ENCODE results near the gene CYP19A1.

Gene CYP19A1

DNA sequence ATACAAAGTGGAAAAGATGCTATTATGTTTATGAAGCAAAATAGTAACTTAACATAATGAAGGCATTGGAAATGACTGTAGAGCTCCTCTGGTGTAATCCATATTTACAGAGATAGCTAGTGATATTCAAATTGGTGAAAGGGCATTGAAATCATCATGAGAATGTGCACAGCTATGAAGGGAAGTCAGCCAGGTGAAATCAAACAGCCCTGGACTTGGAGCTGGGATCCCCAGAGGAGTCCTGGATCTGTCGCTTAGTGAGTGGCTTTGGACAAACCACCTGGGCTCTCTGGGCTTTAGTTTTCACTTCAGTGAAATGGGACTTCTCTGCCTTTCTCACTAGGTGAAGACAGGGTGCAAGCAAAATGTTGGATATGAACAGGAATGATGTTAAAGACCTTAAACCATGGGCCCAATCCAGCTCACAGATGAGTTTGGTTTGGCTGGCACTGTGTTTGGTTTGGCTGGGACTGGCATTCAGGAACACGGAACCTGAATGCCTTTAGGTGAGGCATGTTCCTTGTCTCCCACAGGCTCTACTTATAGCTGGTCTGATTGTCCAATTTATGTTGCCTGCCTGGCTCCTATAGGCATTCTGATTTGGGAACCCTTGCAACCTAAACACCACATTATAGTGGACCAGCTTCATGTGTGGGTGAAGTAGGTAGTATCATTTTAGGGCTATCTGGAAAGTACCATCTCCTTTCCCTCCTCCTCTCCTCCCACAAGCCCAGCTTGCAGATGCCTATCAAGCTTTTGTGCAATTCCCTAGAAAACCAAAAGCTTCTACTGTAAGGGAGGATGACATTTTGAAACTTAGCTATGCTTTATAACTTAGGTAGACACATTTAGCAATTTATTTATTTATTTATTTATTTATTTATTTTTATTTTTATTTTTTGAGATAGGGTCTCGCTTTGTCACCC, 133.1 kb downstream of the CYP19A1 start:
- no peaks in the 10 kb centered on the region for H3K4me1 ChIP-seq (ENCODE audit: low read depth, poor library complexity, severe bottlenecking)
- H3K36me3 ChIP-seq (ENCODE audit: insufficient read depth): no peaks in the 10 kb centered on the region
- H4K20me1 ChIP-seq (ENCODE audit: insufficient read depth): no peaks in the 10 kb centered on the region
- no peak overlapping the region for H3K9ac ChIP-seq
- no peak overlapping the region for H3K4me3 ChIP-seq (IDR thresholded peaks at IDR 0.05; ENCODE audit: insufficient read depth, low read depth, low read length)
- TF ChIP-seq, protein P1, sequence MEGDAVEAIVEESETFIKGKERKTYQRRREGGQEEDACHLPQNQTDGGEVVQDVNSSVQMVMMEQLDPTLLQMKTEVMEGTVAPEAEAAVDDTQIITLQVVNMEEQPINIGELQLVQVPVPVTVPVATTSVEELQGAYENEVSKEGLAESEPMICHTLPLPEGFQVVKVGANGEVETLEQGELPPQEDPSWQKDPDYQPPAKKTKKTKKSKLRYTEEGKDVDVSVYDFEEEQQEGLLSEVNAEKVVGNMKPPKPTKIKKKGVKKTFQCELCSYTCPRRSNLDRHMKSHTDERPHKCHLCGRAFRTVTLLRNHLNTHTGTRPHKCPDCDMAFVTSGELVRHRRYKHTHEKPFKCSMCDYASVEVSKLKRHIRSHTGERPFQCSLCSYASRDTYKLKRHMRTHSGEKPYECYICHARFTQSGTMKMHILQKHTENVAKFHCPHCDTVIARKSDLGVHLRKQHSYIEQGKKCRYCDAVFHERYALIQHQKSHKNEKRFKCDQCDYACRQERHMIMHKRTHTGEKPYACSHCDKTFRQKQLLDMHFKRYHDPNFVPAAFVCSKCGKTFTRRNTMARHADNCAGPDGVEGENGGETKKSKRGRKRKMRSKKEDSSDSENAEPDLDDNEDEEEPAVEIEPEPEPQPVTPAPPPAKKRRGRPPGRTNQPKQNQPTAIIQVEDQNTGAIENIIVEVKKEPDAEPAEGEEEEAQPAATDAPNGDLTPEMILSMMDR (conservative IDR thresholded peaks at IDR 0.05; ENCODE audit: low read depth, low read length): no peak
- no peak overlapping the region for H3K4me2 ChIP-seq
- H3K79me2 ChIP-seq (ENCODE audit: insufficient read depth, low read depth): no peaks in the 10 kb centered on the region
- no peaks in the 10 kb centered on the region for H3K27me3 ChIP-seq (ENCODE audit: insufficient read depth, low read depth)
- no peak overlapping the region for H2AFZ ChIP-seq (ENCODE audit: low read depth)
- H3K27ac ChIP-seq: no peak overlapping the region

GRCh38 chr15:51203797-51204196, 134.6 kb downstream of the CYP19A1 start:
- Histone ChIP-seq H3K27me3 (ENCODE audit: insufficient read depth, low read depth) (no peaks in the 10 kb centered on the region), H3K36me3 (ENCODE audit: insufficient read depth) (no peaks in the 10 kb centered on the region), H3K27ac (no peak overlapping the region), H3K4me2 (no peak overlapping the region), H4K20me1 (ENCODE audit: insufficient read depth) (no peaks in the 10 kb centered on the region), H3K79me2 (ENCODE audit: insufficient read depth, low read depth) (no peaks in the 10 kb centered on the region), H2AFZ (ENCODE audit: low read depth) (no peak overlapping the region), H3K4me1 (ENCODE audit: low read depth, poor library complexity, severe bottlenecking) (no peaks in the 10 kb centered on the region), H3K4me3 (IDR thresholded peaks at IDR 0.05; ENCODE audit: insufficient read depth, low read depth, low read length) (no peak overlapping the region), H3K9ac (no peak overlapping the region)
- TF ChIP-seq, protein P1 (conservative IDR thresholded peaks at IDR 0.05; ENCODE audit: low read depth, low read length): no peak

DNA sequence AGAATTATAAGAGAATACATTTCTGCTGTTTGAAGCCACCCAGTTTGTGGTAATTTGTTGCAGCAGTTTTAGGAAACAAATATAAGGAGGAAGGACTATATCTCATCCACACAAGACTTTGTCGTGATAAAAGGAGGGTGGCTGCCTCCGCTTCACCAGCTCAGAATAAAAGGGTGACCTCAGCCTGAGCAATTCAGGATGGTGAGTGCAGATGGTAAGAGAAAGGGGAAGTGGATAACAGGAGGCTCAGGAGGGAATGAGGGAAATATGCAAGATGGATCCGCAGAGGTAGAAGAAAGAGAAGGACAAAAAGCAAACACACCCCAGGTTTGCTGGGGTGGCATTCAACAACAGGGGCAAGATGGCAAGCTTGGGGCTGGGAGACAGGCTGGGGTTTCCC, 135.6 kb downstream of the CYP19A1 start:
- H3K4me2 ChIP-seq: no peak overlapping the region
- no peaks in the 10 kb centered on the region for H3K27me3 ChIP-seq (ENCODE audit: insufficient read depth, low read depth)
- no peaks in the 10 kb centered on the region for H4K20me1 ChIP-seq (ENCODE audit: insufficient read depth)
- no peak overlapping the region for H3K9ac ChIP-seq
- no peak overlapping the region for H3K4me3 ChIP-seq (IDR thresholded peaks at IDR 0.05; ENCODE audit: insufficient read depth, low read depth, low read length)
- H3K4me1 ChIP-seq (ENCODE audit: low read depth, poor library complexity, severe bottlenecking): no peaks in the 10 kb centered on the region
- H3K79me2 ChIP-seq (ENCODE audit: insufficient read depth, low read depth): no peaks in the 10 kb centered on the region
- H3K27ac ChIP-seq: no peak overlapping the region
- no peaks in the 10 kb centered on the region for H3K36me3 ChIP-seq (ENCODE audit: insufficient read depth)
- TF ChIP-seq, protein P1 (conservative IDR thresholded peaks at IDR 0.05; ENCODE audit: low read depth, low read length): no peak
- no peak overlapping the region for H2AFZ ChIP-seq (ENCODE audit: low read depth)

DNA sequence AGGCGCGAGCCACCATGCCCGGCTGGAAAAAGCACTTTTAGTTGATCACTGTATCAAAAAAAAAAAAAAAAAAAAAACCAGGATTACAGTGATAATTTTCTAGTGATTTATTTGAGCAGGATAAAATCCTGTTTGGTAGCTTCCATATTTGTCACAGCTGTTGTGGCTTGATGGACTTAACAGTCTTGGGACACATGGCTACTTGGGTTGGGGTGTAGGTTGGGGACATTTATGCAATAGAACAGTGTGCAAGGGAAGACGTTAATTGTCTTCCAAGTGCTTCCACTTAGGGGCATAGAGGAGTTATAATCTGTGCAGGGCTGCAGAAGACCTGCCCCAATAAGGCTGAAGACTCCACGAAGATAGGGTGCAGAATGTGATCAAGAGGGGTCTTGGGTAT, 136.8 kb downstream of the CYP19A1 start:
- no peak overlapping the region for H2AFZ ChIP-seq (ENCODE audit: low read depth)
- no peaks in the 10 kb centered on the region for H3K27me3 ChIP-seq (ENCODE audit: insufficient read depth, low read depth)
- no peak overlapping the region for H3K4me3 ChIP-seq (IDR thresholded peaks at IDR 0.05; ENCODE audit: insufficient read depth, low read depth, low read length)
- TF ChIP-seq, protein P1 (conservative IDR thresholded peaks at IDR 0.05; ENCODE audit: low read depth, low read length): no peak
- H4K20me1 ChIP-seq (ENCODE audit: insufficient read depth): no peaks in the 10 kb centered on the region
- no peaks in the 10 kb centered on the region for H3K79me2 ChIP-seq (ENCODE audit: insufficient read depth, low read depth)
- no peak overlapping the region for H3K4me2 ChIP-seq
- no peak overlapping the region for H3K9ac ChIP-seq
- no peaks in the 10 kb centered on the region for H3K4me1 ChIP-seq (ENCODE audit: low read depth, poor library complexity, severe bottlenecking)
- no peak overlapping the region for H3K27ac ChIP-seq
- H3K36me3 ChIP-seq (ENCODE audit: insufficient read depth): no peaks in the 10 kb centered on the region

Measured in KMS-11 (cell line).